Renal pelvis (tissue), 4 donors: ENCODE measurements around the gene SRPK3. TPM values are rescaled to one million over a fixed set of nuclear protein-coding genes. Genes with fewer than 3 reads are reported as not detected.

Source experiments
- DNase-seq: peaks from one replicate; pipeline ENCODE4 v3.0.0-alpha.2; 2013
- polyA plus RNA-seq, 3 donors: library from polyadenylated mRNA; unstranded; fragments of 120-200 nt; gene quantifications; one replicate each; pipeline ENCODE4 v1.2.1, GENCODE V29; 2013; ENCODE audit not compliant: insufficient read length in 3 of 3

The SRPK3 gene
- polyA plus RNA-seq, 3 donors = 1.2 to 2.7 (median 1.5) TPM

DNA sequence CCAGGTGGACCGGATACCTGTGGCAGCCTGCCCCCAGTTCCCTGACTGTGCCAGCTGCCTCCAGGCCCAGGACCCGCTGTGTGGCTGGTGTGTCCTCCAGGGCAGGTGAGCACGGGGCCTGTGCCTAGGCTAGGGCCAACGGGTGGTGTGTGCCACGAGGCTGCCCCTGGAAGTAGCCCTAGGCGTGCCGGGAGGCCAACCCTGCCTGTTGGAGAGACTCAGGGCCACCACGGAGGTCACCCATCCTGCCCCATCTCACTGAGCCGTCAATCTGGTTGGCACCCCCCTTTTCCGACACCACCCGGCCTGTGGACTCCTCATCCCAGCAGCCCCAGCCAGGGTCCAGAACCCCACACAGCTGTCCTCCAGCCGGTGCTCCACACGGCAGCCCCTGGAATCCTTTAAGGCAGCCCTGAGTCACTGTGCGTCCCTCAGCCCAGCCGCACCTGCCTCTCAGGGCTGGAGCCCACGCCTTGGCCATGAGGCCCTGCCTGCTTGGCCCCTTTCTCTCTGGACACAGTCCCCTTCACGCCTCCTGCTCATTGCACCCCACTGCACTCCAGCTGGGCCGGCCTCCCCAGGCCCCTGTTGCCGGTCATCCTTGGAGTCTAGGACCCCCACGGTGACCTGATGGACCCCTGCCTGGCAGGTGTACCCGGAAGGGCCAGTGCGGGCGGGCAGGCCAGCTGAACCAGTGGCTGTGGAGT lies 11.5 kb upstream of the SRPK3 start:
- no peak for DNase-seq

DNA sequence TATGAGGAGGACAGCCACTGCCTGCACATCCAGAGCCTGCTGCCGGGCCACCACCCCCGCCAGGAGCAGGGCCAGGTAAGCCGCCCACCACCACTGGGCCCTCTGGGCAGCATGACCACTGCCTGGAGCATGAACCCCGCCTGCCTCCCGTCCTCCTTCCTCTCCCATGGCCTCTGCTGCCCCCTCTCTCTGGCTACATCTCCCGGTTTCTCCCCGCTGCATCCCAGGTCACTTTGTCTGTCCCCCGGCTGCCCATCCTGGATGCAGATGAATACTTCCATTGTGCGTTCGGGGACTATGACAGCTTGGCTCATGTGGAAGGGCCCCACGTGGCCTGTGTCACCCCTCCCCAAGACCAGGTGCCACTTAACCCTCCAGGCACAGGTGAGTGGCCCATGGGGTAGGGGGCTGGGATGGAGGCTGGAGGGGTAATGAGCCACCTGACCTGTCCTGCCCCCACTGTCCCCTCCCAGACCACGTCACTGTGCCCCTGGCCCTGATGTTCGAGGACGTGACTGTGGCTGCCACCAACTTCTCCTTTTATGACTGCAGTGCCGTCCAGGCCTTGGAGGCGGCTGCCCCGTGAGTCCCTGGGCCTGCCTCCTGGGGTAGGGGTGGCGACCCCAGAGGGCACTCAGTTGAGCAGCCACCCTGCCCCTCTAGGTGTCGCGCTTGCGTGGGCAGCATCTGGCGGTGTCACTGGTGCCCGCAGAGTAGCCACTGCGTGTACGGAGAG lies 10.8 kb upstream of the SRPK3 start:
- no peak for DNase-seq

DNA sequence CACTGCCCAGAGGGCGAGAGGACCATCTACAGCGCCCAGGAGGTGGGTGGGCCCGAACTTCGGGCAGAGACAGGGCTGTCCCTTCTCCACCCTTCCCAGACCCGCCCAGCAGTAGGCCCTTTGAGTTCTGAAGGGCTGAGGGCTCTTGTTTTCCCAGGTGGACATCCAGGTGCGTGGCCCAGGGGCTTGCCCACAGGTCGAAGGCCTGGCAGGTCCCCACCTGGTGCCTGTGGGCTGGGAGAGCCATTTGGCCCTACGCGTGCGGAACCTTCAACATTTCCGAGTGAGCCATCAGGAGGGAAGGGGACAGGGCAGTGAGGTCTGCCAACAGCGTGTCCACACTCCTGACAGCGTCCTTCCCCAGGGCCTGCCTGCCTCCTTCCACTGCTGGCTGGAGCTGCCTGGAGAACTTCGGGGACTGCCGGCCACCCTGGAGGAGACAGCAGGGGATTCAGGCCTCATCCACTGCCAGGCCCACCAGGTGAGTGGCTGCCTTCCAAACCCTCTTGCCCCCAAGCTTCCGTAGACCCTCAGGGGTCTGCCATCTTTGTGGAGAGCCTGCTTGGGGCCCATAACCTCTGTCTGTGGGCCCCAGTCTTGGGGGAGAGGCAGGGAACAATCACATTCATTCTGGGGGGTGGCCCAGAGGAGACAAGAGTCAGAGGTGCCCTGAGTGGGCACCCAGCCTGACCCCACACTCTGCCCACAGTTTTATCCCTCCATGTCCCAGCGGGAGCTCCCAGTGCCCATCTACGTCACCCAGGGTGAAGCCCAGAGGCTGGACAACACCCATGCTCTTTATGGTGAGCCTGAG lies 10.0 kb upstream of the SRPK3 start:
- DNase-seq = no peak

DNA sequence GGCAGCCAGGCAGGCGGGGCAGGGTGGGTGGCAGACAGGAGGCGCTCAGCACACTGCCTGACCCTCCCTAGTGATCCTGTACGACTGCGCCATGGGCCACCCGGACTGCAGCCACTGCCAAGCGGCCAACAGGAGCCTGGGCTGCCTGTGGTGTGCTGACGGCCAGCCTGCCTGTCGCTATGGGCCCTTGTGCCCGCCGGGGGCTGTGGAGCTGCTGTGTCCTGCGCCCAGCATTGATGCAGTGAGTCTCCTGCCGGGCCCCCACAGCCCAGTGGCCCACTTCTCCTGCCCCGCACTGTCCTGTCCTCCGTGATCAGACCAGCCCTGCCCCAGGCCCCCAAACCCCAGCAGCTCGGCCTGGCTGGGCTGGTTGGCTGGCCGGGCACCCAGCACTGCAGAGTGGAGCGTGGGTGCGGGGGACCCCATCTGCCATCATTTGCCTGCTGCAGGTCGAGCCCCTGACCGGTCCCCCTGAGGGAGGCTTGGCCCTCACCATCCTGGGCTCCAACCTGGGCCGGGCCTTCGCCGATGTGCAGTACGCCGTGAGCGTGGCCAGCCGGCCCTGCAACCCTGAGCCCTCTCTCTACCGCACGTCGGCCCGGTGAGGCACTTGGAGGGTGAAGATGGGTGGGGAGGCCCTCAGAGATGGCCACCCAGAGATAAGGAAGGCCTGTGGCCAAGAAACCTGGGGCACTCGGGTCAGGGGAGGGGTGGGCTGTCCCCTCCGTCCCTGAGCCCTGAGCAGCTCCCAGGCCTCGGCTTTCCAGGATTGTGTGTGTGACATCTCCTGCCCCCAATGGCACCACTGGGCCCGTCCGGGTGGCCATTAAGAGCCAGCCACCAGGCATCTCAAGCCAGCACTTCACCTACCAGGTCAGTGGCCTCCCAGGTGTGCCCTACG lies 9.2 kb upstream of the SRPK3 start:
- no peak for DNase-seq

DNA sequence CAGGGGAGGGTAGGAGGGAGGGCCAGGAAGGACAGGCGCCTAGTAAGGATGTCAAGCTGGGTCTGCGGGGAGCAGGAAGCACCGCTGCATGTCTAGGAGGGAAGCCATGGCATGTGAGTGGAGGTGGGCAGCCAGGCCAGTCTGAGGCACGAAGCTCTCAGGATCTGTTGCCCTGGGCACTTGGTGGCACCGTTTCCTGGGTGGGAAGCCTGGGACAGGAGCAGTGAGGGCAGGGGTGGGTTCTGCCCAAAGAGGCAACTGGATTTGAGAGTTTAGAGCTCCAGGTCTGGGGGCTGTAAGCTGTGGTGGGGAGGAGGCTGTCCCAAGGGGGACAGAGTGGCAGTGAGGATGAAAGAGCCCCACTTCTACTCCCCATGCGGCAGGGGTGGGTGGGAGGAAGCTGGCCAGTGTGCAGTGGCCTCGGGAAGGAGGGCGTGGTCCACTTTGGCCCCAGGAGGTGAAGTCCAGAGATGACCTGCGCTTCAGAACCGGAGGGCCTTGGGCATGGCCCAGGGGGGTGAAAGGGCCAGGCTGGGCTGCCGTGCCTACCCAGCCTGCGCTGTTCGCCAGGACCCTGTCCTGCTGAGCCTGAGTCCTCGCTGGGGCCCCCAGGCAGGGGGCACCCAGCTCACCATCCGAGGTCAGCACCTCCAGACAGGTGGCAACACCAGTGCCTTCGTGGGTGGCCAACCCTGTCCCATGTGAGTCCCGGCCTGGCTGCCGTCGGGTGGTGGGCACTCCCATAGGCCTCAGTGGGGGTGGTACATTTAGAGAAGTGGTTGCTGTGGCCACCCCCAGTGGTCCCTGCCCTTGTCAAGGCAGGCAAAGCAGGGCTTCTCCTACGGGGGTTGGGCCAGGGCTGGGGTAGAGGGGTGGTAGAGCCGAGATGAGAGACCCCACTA lies 8.3 kb upstream of the SRPK3 start:
- DNase-seq = no peak

DNA sequence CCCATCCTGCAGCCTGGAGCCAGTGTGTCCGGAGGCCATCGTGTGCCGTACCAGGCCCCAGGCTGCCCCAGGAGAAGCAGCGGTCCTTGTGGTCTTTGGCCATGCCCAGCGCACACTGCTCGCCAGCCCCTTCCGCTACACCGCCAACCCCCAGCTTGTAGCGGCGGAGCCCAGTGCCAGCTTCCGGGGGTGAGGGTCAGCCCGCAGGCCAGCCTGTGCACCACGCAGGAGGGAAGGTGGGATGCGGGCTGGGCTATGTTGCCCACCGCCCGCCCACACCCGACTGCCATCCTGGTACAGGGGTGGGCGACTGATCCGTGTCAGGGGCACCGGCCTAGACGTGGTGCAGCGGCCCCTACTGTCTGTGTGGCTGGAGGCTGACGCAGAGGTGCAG lies 7.6 kb upstream of the SRPK3 start:
- DNase-seq = no peak

DNA sequence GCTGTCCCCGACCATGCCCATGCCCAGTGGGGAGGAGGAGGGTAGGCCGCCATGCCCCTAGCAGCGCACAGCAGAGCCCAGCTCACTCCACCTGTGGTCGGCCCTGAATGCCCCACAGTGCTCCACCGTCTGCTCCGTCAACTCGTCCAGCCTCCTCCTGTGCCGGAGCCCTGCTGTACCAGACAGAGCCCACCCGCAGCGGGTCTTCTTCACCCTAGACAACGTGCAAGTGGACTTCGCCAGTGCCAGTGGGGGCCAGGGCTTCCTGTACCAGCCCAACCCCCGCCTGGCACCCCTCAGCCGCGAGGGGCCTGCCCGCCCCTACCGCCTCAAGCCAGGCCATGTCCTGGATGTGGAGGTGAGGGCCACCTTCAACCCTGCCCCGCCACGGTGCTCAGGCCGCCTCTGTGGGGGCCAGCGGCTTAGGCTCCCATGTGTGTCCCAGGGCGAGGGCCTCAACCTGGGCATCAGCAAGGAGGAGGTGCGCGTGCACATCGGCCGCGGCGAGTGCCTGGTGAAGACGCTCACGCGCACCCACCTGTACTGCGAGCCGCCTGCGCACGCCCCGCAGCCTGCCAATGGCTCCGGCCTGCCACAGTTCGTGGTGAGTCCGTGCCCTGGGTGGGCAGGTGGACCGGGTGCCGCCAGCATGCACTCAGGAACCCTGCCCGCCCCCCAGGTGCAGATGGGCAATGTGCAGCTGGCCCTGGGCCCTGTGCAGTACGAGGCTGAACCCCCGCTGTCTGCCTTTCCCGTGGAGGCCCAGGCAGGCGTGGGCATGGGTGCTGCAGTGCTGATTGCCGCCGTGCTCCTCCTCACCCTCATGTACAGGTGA lies 6.9 kb upstream of the SRPK3 start:
- DNase-seq = no peak

DNA sequence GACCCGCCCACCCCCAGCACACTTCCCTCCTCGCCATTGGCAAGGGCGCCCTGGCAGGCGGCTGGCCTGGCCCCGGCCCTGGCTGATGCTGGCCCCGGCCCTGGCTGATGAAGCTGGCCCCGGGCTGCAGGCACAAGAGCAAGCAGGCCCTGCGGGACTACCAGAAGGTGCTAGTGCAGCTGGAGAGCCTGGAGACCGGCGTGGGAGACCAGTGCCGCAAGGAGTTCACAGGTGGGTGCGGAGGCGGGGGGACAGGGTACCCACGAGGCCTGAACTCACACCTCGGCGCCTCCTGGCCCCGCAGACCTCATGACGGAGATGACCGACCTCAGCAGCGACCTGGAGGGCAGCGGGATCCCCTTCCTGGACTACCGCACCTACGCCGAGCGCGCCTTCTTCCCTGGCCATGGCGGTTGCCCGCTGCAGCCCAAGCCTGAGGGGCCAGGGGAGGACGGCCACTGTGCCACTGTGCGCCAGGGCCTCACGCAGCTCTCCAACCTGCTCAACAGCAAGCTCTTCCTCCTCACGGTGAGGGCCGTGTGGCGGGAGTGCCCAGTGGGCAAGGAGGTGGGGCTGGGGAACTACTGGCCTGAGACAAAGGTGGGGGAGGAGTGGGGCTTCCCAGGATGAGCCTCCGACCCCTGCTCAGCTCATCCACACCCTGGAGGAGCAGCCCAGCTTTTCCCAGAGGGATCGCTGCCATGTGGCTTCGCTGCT lies 6.1 kb upstream of the SRPK3 start:
- no peak for DNase-seq

DNA sequence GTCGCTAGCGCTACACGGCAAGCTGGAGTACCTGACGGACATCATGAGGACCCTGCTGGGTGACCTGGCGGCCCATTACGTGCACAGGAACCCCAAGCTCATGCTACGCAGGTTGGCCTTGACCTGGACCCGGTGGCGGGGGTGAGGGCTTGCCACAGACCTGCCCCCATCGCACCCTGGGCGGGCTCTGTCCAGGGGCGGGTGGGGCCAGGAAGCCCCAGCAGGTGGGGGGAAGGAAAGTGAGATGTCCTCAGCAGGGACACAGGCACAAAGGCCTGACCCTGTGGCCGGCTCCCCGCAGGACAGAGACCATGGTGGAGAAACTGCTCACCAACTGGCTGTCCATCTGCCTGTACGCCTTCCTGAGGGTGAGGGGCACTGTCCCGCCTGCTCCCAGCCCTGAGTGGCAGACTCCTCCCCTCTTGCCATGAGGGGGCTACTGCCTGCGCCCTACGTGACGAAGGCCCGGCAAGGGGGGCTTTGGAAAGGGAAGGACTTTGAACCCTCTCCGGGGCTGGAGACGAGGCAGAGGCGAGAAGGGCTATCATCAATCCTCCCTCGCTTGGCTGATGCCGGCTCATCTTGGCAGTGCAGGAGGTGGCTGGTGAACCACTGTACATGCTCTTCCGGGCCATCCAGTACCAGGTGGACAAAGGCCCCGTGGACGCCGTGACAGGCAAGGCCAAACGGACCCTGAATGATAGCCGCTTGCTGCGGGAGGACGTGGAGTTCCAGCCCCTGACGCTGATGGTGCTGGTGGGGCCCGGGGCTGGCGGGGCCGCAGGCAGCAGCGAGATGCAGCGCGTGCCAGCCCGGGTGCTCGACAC lies 5.3 kb upstream of the SRPK3 start:
- DNase-seq = no peak

DNA sequence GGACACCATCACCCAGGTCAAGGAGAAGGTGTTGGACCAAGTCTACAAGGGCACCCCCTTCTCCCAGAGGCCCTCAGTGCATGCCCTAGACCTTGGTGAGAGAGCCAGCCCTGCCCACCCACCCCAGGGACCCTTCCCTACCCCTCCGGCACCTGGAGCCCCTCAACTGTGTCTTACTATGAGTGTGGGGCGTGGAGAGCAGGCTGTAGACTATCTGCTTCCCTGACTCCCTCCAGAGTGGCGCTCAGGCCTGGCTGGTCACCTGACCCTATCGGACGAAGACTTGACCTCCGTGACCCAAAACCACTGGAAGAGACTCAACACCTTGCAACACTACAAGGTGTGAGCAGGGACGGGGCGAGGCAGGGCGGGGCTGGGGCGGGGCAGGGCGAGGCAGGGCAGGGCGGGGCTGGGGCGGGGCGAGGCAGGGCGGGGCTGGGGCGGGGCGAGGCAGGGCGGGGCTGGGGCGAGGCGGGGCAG lies 4.7 kb upstream of the SRPK3 start:
- no peak for DNase-seq

DNA sequence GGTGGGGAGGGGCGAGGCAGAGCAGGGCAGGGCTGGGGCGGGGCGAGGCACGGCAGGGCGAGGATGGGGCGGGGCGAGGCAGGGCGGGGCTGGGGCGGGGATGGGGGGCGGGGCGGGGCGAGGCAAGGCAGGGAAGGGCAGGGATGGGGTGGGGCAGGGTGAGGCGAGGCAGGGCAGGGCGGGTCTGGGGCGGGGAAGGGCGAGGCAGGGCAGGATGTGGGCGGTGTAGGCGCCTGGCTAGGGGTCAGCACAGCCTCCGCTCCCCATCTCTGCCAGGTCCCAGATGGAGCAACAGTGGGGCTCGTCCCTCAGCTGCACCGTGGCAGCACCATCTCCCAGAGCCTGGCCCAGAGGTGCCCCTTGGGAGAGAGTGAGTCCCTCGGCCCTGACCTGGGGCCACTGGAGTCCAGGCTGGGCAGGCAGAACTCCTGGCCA lies 4.2 kb upstream of the SRPK3 start:
- no peak for DNase-seq

DNA sequence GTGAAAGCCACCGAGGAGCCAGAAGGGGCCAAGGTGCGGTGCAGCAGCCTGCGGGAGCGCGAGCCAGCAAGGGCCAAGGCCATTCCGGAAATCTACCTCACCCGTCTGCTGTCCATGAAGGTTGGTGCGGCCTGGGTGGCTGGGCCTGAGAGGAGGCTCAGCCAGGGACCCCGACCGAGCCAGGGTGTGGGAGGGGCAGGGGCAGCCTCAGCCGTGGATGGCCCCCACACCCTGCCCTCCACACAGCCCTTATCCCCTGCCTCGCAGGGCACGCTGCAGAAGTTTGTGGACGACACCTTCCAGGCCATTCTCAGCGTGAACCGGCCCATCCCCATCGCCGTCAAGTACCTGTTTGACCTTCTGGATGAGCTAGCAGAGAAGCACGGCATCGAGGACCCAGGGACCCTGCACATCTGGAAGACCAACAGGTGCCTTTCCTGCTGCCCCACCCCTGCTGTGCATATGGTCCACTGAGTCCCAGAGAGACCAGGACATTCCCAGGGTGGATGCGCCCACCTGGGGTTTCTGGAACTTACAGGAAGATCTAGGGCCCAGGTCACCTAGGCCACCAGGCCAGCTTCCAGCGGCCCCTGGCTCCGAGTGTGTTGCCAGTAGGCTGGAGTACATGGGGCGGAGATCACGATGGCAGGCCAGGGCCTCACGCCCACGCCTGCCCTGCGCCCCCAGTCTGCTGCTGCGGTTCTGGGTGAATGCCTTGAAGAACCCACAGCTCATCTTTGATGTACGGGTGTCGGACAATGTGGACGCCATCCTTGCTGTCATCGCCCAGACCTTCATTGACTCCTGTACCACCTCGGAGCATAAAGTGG lies 3.4 kb upstream of the SRPK3 start:
- no peak for DNase-seq

DNA sequence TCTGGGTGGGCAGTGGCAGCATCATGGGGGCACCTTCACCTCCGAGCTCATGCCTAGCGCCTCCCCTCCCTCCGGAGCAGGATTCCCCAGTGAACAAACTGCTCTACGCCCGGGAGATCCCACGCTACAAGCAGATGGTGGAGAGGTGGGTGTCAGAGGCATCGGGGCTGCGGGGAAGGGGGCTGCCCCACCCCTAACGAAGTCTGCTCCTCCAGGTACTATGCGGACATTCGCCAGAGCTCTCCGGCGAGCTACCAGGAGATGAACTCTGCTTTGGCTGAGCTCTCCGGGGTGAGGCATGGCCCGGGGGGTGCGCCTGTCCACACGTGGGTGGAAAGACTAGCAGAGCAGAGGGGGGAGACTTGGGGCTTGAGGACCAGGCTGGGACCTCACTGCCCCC lies 2.7 kb upstream of the SRPK3 start:
- no peak for DNase-seq

DNA sequence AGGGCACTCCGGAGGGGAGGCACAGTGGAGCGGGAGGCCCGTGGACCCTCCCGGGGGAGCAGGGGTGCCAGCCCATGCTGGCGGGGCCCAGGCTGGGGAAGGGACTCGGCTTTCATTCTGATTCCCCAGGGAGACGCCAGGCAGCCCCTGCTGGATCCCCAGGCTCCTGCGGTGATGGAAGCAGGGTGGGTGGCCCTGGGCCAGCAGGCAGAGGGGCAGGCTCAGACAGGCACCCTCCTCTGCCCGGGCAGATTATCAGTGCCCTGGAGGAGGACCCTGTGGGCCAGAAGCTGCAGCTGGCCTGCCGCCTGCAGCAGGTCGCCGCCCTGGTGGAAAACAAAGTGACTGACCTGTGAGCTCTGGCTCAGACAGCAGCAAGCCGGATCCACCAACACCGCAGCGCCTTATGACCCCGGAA lies 2.1 kb upstream of the SRPK3 start:
- no peak for DNase-seq

DNA sequence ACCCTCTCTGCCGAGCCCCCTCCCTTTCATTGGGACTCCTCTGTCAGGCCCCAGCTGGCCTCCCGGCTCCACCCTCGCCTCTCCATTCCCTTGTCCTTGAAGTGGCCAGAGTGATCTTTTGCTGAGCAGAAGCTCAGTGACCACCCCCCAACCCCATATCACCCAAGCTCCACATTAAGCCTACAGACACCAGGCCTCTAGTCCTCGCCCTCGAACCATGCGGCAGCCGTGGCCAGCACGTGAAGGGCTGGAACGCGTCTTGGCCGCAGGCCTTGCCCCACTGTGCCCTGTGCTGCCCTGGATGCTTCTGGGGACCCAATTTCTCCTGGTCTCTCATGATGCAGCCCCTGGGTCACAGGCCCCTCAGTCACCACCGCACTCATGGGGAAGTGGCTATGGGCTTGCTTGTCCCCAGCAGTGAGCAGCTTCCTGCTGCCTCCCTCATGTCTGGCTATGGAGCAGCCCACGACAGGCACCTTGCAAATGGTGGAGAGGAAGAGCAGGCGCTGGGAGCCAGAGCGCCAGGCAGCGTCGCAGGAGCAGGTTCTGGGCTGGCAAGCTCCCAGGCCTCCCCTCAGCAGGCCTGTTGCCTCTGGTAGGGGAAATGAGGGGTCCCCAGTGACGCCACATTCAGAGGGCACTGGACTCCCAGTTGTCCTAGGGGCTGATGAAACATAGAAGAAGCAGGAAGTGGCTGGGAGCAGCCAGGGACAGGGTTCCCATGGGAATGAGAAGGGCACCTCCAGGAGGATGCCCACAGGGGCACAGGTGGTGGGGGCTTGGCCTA lies 757 bp upstream of the SRPK3 start:
- DNase-seq = no peak

DNA sequence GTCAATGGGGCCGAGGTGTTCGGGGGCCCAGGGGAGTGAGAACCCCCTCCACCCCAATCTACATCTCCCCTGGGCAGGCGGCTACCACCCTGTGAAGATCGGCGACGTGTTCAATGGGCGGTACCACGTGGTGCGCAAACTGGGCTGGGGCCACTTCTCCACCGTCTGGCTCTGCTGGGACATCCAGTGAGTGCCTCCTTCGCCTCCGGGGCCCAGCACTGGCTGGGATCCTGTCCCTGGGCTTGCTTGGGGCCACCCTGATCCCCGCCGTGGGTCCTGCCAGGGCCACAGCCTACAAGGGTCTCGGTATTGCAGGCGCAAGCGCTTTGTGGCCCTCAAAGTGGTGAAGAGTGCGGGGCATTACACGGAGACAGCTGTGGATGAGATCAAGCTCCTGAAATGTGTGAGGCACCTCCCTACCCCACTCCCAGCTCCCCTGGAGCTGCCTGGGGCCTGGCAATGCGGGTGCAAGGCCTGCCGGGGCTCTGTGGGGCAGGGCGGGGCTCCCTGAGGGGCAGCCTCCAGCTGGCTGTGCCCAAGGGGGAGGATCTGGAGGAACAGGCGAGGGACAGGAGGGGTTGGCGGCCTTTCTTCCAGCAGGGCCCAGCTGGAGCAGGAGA lies 697 bp downstream of the SRPK3 start:
- no peak for DNase-seq
